Islet precursor cell (in vitro differentiated cells): ENCODE measurements around the gene RPN2.
A peak's percentile ranks its signal among the peaks of the same experiment; 100 is the strongest.

Experiments used
- DNase-seq: peaks from one replicate; pipeline ENCODE4 v3.0.0-alpha.2; 2018

The RPN2 gene

GRCh38 chr20:37219751-37220668 lies 40.9 kb downstream of the RPN2 start:
- peak; percentile 33 for DNase-seq

DNA sequence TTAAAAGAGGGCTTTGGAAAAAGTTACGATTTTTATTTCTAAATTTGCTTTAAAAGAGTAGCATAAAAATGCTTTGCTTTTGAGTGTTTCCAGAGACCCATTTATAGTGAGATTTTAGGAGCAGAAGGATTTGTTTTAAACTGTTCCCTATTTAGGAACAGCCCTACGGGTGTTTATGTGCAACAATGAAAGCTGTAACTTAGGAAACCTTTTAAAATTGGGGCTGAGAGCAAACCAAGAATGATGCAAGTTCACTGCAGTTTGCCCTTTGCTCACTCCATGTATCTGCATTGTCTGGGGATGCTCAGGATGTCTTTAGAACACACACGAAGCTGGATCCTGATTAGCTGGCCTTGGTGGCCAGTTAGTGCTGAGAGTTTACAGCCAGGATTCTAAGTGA lies 41.6 kb downstream of the RPN2 start:
- peak; percentile 22 for DNase-seq

- DNase-seq: peak; percentile 19
Measured at GRCh38 chr20:37222086-37222485, 43.0 kb downstream of the RPN2 start.

DNA sequence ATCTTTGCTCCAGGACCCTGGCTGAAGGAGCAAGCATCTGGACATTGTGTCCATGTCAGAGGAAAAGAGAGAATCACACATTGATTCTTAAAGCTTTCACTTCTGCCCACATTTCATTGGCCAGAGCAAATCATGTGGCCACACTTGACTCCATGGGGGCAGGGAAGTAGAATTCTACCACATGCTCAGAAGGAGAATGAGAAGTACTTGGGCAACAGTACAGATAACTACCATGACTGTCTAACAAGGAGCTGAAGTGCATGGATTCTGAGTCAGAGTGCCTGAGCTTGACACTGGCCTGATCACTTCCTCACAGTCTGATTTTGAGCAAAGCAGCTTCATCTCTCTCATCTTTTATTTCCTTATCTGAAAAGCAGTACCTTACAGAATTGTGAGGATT lies 43.9 kb downstream of the RPN2 start:
- peak; percentile 61 for DNase-seq

DNA sequence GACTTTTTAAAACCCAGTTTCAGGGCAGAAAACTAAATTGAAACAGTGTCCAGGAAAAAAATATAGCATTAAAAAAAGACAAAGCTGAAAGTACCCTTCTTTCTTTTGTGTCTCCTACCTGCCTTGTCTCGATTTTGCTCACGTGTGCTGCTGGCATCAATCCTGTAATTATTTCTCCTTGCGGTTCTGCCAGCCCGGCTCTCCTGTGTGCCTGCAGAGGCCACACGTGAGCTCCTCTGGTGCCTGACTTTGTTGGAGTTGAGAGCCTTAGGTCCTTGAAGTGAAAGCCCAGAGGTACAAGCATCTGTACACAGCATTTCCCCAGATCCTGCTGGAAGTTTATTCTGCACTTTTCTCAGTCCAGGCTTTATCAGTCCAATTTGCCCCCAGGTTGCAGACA lies 46.0 kb downstream of the RPN2 start:
- DNase-seq: peak; percentile 32

DNA sequence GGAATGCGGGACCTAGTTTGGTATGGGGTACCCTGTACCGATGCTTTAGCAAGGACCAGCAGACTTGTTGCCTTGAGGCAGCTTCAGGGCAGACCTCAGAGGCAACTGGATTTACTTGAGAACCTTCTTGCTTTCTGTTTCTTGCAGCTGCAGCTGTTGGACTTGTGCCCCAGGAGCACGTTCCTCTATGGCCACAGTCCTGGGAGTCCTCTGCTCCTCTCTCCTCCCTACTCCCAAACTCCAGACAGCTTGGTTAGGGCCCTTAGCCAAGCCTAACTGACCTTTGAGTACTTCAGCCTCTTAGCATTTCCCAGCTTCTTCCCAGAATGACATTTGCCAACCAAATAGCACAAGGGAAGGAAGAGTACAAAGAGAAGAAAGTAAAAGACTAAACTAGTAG lies 47.8 kb downstream of the RPN2 start:
- peak; percentile 25 for DNase-seq

DNA sequence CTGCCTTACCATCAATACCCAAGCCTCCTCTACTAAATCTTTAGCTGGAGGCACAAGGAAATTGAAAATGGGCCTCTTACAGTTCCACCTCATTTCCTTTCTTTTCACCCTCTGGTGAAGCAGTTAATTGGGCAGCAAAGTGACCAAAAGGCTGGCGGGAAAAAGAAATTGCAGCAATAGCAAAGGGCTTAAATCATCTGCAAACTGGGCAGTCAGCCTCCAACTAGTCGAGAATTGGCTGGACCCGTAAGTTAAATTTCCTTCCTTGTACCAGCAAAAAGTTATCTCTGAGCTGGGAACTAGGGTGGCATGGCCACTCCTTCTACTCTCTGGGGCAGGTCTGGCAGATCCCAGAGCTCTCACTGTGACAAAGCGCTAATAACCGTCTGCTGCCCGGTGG lies 49.0 kb downstream of the RPN2 start:
- no peak for DNase-seq

- no peak for DNase-seq
Measured at GRCh38 chr20:37228656-37229055, 49.5 kb downstream of the RPN2 start.

DNA sequence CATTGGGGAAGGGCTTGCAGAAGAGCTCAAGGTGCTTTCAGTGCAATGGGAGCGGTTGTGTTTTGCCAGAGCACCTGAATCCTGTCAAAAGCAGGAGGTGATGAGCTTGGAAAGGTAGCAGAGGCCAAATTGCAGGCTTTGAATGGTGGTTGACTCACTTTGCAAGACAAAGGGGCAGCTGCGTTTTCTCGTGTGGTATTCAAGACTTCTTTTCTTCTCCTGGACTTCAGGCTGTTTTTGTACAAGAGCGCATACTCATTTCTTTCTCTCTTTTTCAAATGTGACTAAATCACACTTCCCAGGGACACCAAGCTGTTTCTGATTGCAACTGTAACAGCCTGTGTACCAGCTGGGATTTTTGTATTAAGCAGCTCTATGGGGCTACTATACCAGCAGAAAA lies 50.2 kb downstream of the RPN2 start:
- DNase-seq: peak; percentile 79

- no peak for DNase-seq
Measured at GRCh38 chr20:37230200-37230599, 51.1 kb downstream of the RPN2 start.

DNA sequence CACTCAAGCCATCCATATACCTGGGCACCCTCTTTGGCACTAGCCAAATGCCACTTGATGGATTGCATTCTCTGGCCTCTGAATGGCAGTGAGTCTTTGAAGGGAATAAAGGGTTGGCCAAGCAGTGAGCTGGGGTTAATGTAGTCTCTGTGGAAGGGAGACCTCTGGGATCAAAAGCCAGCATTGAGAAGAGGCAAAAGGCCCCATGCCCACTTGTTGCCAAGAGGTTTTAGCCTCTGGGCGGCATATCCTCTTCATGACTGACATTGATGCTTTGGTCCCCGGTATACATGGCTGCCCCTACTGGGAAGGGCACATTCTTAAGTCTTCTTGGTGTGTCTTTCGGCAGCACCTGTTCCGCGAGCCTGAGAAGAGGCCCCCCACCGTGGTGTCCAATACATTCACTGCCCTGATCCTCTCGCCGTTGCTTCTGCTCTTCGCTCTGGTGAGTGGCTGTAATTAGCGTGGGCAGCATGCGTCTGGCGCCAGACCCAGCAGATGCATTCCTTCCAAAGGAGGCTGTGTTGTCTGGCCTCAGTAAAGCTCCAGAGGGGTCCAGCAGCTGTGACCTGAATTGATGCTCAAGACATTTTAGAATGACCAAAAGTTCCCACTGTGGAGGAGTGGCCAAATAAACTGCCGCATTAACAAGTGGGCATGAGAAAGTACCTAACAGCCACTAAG lies 53.0 kb downstream of the RPN2 start:
- DNase-seq: no peak

- DNase-seq: no peak
Measured at GRCh38 chr20:37233548-37234253, 54.6 kb downstream of the RPN2 start.

GRCh38 chr20:37234254-37234581 lies 55.1 kb downstream of the RPN2 start:
- no peak for DNase-seq

- no peak for DNase-seq
Measured at GRCh38 chr20:37235065-37235464, 55.9 kb downstream of the RPN2 start.

DNA sequence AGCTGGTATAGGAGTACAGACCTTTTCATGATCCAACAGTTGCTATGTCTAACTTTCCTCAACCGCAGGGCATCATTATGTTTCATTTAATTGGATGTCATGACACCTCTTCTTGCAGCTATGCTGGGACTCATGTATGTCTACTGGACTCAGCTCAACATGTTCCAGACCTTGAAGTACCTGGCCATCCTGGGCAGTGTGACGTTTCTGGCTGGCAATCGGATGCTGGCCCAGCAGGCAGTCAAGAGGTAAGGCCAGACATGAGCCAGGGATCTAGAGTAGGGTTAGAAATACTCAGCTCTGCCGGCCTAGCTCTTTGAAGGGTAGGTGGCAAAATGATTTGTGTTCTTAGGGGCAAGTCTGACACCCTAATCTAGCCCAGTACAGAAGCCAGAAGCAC lies 57.3 kb downstream of the RPN2 start:
- peak; percentile 19 for DNase-seq

DNA sequence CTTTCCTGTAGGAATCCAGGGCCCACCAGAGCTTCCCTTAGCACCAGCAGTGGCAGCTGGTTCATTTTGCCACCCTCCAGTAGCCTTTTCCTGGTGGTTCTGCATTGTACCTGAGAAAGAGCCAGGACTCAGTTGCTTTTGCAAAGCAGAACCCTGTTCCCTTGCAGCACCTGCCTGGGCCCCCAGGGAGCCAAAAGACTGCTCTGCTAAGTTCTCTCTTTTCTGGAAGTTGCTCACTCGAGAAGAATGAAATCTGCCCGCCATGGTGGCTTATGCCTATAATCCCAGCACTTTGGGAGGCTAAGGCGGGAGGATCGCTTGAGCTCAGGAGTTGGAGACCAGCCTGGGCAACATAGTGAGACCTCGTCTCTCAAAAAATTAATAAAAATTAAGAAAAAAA lies 58.5 kb downstream of the RPN2 start:
- peak; percentile 31 for DNase-seq

DNA sequence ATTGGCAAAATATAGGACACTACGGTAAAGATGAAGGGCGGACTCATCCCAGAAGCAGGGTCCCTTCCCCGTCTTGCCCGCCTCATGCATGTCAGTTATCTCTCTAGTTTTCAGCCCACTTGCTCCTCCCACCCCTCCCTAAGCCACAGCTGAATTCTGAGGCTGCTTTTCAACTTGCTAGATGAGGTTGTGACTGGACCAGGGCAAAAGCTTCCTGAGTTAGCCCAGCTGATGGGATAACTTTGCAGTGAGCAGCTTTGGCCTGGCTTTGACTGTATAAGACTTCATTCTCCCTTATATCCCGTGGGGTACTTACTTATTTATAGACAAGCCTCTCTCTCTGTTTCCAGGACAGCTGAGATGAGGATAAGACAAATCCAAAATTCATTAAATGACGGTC lies 59.3 kb downstream of the RPN2 start:
- peak; percentile 34 for DNase-seq

DNA sequence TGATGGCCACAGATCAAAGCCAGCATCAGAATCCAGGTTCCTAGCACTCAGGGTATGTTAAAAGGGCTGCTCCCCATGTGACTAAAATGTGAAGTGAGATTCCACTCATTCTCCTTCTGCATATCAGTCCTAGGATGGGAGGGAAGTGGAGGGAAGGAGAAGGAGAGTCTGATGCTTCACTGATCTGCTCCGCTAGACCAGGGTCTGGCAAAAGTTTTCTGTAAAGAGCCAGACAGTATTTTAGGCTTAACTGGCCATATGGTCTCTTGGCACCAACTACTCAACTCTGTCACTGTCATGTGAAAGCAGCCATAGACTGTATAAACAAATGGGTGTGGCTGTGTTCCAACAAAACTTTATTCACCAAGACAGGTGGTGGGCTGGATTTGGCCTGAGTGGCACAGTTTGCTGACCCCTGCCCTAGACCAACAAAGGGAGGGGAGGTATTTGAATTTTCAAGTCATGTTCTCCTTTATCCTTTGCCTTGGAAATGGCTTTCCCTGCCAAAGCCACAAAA lies 59.9 kb downstream of the RPN2 start:
- peak; percentile 12 for DNase-seq

- DNase-seq: no peak
Measured at GRCh38 chr20:37240337-37241067, 61.4 kb downstream of the RPN2 start.

- DNase-seq: no peak
Measured at GRCh38 chr20:37242503-37242902, 63.4 kb downstream of the RPN2 start.

DNA sequence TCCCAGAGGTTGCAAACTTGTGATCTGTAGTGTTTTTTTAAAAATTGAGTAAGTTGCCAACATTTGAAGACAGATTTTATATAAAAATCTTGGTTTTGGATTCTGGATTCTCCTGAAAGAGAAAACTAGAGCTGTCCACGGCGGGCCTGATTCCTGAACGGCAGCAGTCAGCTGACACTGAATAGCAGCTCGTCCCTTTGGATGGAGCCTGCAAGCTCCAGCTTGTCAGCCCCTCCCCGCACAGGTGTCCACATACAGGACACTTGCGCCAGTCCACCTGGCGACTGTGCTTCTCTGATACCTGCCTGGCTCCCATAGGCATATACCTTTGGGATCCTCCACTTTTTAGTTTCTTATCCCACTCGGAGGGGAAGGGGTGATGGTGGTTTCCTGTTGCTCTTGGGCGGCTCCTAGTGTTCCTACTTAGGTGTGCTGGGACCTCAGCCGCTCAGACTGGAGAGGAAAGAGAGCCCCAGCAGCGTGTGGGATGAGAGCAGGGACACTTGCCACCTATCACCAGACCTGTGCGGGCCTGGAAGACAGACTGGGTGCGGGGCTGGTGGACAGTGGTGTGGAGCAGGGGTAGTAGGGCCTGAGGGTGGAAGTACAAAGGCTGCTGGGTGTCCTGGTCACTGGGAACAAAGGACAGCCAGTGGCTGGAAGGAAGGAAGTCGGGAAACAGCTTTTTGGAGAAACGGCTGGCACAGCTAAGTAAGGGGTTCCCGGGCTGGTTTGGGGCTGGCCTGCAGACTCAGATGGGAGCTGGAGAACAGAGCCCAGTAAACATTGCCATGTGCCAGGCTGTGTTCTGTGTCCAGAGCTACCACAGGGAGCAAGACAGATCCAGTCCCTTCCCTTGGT lies 64.2 kb downstream of the RPN2 start:
- DNase-seq: no peak
